ENCODE measurements around the gene PHKG1.
"Not testable (repeated sequence)": the region's sequence is repeated elsewhere in the genome, so short reads cannot be mapped to it uniquely, and the experiment has no call there.

Gene PHKG1

DNA sequence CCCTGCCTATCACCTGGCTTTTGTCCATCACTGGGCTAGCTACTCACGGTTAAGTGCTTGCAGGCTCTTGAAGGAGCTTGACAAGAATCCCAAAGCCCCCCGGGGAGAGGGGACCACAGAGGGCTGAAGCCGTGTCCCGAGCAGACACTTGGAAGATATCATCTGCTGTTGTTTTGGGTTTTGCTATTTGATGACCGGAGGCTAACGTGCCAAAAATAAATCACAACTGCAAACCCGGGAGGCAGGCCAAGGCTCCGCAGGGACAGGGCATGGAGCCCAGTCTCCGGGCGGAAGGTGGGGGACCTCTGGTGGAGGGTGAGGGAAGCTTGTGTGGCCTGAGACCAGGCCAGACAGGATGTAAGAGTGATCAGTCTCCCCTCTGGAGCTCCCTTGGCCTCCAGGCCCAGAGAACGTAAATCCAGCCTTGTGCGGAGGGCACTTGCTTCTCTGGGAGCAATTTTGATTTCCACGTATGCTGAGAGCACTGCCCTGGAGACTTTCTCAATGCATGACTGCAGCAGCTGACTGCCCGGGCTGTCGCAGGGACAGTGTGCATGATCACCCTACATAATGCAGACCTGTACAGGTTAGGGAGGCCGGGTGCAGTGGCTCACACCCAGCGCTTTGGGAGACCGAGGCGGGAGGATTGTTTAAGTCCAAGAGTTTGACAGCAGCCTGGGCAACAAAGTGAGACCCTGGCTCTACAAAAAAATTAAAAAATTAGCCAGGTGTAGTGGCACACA is at the start of gene PHKG1:
PHKG1 (minus strand) TSS at position 164 of the 743 bp plus-strand sequence. CDS start 4,011 bp downstream, outside the sequence.
- peak; percentile 77 for DNase-seq

DNA sequence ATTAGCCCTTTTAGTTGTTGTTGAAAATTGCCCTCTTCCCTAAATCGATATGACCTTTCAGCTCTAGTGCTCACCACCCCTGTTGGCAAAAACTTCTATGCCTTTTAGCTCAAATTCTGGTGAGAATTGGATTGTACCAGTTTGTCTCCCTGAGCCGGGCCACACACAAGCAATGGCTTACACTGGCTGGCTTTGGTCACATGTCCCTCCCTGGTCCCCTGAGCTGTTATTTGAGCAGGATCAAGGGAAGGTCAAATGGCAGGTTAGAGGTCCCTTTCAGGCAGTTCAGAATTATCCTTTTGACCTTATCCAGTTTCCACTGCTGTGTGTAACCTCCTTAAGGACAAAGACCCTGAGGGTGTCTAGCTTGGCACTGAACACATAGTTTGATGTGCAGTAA is 38.3 kb upstream of the PHKG1 start:
- DNase-seq, result not testable (repeated sequence)

DNA sequence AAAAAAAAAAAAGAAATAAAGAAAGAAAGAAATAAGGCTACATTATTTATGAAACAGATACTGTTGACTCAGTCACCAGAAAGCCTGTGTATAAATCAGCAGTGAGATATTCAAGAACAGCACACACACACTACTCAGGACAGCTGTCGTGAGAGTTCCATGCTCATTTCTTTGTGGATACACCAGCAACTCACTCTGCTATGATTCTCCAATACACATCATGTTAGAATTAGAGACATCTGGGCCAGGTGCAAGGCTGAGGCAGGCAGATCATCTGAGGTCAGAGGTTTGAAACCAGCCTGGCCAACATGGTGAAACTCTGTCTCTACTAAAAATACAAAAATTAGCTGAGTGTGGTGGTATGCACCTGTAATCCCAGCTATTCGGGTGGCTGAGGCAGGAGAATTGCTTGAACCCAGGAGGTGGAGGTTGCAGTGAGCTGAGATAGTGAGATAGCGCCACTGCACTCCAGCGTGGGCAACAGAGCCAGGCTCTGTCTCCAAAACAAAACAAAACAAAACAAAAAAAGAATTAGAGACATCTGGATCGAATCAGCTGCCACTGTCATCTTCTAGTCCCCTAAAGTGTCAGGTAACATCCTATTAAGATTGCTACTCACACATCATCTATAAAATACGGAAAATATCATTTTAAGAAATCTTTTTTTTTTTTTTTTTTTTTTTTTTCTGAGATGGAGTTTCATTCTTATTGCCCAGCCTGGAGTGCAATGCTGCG is 34.7 kb upstream of the PHKG1 start:
- DNase-seq, result no peak

DNA sequence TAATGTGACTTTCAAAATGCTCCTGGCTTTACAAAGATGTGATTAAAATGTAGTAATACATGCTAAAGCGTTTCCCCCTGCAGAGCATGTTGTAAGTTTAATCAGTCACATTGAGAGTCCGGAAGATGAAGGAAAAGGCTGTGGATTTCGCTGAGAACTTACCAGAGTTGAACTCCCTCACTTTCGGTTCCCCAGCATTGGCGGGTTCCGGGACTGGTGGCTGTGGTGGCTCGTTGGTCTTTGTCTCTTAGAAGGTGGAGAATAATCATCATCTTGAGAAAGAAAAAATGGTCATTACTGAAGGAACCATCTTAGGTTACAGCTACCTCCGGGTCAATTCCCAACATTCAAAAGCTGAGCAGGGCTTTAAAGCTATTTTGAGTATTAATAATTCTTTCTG is 33.1 kb upstream of the PHKG1 start:
- no peak for DNase-seq

DNA sequence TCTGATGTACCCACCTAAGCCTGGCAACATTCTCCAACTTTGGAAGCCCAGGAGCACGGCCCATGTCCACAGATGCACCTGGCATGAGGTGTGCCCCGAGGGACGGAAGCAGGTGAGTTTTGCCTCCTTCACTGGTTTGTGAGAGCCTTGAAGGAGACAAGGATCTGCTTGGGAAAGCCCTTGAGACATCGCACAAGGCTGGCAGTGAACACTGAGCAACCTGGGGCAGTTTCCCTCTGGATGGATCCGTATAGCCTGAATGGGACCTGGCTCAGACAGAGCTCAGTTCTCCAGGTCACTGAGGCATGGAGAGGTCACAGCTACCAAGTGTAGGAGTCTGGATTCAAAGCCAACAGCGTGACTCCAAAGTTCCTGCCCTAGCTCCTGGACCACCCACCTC is 32.2 kb upstream of the PHKG1 start:
- DNase-seq, result no peak

DNA sequence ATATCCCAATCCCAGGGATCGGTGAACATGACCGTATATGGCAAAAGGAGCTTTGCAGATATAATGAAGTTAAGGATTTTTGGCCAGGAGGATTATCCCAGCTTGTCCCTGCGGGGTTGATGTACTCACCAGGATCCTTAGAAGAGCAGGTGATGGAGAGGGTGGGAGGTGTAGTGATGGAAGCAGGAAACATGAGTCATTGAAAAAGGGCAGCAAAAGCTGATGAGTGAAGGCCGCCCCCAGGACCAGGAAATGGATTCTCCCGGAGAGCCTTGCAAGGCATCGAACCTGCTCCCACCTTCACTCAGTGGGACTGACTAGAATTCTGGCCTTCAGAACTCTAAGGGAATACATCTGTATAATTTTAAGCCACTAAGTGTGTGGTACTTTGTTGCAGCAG is 28.7 kb upstream of the PHKG1 start:
- no peak for DNase-seq

DNA sequence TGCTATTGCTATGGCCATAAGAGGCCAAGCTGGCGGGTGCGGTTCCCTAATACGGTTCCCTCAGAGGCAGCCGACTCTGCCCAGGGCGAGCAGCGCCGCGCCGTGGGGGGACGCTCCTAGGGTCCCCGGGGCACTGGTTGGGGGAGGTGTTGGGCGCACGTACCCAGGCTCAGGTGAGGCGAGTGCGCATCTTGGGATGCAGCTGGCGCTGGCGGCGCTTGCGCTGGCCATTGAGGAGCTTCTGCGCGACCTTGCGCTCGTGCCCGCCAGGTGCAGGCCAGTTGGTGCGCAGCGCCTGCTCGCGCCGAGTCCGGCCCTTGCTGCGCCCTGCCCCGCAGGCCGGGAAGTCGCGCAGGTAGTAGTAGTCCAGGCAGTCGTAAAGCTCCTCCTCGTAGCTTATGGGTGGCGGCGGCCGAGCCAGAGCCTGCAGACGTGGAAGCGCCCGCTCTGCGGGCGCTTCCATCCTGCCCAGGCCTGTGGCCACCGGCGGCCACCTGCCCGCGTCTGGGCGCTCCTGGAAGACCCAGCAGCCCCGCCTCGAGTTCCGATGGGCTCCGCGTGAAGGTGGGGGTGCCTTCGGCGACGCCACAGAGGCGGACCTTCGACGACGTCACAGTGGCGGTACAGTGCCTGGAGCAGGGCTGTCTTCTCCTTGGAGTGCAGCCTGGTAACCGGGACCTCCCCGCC is 23.2 kb upstream of the PHKG1 start, which contains the start of gene NUPR2:
NUPR2 (minus strand) TSS at position 566 of the 687 bp plus-strand sequence; CDS start at position 463, 103 bp downstream.
- peak; percentile 44 for DNase-seq

DNA sequence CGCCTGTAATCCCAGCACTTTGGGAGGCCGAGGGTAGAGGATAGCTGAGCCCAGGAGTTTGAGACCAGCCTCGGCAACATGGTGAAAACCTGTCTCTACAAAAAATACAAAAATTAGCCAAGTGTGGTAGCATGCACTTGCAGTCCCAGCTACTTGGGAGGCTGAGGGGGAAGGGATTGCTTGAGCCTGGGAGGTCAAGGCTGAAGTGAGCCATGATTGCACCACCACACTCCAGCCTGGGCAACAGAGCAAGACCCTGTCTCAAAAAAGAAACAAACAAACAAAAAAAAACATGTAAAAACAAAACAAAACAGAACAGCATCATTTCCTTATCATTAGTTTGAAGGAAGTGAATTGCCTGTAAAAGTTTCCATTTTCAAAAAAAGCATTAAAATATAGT is 19.5 kb upstream of the PHKG1 start:
- DNase-seq, result not testable (repeated sequence)

DNA sequence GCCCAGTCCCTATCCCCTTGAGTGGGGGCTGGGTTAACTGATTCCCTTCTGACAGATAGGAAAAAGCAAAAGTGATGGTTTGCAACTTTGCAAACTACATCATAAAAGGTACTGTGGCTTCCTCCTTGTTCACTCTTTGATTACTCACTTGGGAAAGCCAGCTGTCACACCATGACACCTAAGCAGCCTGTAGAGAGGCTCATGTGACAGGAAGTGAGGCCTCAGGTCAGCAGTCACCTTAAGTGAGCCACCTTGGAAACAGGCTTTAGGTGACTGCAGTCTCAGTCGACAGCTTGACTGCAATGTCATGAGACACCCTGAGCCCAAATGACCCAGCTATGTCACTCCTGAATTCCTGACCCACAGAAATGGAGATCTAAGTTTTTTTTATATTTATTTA is 17.9 kb upstream of the PHKG1 start:
- no peak for DNase-seq

DNA sequence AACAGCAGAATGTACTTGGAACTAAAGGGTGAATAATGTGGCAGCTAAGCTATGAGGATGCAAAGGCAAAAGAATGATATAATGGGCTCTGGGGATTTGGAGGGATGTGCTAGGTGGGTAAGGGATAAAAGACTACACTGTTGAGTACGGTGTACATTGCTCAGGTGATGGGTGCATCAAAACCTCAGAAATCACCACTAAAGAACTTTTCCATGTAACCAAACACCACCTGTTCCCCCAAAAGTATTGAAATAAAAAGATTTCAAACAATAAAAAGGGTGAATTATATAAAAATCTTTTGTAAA is 15.2 kb upstream of the PHKG1 start:
- no peak for DNase-seq

DNA sequence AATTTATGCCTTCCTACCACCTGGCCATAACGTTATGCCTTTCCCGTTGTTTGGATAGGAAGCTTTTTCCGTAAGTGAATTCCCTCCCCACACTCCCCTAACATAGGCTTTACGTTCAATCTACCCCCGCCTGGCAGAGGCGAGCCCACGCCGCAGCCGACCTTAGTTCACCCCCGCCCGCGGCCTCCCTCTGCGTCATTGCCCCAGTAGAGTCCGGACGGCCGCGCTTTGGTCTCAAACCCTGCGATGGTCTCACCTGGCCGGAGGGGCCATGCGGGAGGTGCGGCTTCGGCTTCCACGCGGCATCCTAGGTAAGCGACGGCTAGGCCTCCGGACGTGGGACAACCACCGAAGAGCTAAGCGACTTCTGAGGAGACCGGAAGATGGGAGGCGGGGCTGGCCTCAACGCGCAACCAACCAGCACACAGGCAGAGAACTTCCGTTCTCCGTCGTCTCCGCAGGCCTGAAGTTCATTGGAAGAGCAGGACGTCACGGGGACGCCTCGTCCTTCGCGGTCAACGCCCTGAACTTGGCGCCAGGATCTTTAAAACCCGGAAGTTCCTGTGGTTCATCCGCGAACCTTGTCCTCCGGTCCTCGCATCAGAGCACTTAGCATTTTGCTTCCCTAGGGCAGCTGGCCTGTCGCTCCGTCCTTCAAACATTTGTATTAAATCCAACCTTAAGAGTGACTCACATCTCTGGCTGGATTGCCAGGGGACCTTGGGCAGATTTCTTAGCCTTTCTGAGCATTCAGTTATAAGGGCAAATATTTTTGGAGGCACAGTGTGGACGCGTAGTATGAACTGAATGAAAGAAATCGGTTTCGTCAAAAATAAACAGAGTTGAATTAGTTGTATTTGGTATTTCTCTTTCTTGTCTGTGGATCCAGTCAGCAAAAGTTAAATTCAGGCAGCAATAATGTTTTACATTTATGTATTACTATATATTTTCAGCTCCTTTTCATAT is 13.6 kb upstream of the PHKG1 start, which contains the start of gene CHCHD2:
CHCHD2 (minus strand) TSS at position 369 of the 966 bp plus-strand sequence; CDS start at position 306, 63 bp downstream.
- DNase-seq, result peak; percentile 97

DNA sequence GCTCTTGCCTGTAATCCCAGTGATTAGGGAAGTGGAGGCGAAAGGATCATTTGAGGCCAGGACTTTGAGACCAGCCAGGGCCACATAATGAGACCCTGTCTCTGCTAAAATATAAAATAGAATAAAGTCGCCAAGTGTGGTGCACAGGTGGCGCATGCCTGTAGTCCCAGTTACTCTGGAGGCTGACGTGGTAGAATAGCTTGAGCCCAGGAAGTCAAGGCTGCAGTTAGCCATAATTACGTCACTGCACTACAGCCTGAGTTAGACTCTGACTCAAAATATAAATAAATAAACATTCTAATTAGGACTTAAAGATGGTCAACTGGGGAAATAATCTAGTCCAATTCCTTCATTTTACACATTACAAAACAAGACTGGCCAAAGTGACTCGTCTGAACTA is 12.8 kb upstream of the PHKG1 start:
- DNase-seq, result no peak

DNA sequence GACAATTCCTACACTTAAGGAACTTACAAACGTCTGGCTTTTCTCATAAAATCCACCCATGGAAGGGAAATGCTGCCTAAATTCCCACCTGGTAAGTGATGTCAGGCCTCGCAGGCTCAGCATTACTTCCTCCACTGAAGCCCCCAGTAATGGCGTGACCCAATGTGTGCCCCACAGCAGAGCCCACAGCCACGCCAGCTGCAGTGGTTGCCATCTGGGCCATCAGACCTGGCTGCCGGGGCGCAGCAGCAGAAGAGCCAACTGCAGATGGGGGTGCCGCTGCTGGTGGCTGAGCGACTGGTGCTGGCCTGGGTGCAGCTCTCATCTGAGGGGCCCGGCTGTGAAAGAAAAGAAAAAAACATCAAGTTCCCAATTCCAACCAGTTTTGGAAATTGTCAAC is 11.4 kb upstream of the PHKG1 start:
- not testable (repeated sequence) for DNase-seq

DNA sequence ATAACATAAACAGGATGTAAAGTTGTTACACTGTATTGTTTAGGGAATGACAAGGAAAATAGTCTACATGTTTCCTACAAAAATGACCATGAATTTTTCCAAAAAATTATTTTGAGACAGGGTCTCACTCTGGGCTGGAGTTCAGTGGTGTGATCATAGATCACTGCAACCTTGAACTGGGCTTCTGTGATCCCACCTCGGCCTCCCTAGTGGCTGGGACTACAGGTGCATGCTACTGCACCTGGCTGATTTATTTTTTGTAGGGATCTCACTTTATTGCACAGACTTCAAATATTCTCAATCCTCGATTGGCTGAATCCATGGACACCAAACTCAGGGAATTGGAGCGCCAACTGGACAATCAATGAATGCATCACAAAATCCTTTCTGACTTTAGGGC is 6.9 kb upstream of the PHKG1 start:
- no peak for DNase-seq

DNA sequence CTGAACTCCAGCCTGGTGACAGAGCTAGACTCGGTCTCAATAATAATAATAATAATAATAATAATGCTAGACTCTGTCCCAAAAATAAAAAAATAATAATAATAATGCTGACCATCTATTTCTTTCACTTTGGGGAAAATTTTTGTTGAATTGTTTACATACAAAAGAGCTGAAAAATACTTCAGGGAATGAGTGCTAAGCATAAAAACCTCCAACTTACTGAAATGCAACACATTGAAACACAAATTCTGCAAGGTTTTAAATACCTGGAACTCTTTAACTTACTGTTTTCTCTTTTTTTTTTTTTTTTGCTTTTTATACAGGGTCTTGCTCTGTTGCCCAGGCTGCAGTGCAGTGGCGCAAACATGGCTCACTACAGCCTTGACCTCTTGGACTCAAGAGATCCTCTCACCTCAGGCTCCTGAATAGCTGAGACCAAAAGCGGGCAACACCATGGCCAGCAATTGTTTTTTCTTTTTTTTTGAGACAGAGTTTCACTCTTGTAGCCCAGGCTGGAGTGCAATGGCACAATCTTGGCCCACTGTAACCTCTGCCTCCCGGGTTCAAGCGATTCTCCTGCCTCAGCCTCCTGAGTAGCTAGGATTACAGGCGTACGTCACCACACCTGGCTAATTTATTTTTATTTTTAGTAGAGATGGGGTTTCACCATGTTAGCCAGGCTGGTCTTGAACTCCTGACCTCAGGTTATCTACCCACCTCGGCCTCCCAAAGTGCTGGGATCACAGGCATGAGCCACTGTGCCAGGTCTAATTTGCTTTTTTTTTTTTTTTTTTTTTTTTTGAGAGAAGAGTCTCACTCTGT is 5.6 kb upstream of the PHKG1 start:
- not testable (repeated sequence) for DNase-seq

DNA sequence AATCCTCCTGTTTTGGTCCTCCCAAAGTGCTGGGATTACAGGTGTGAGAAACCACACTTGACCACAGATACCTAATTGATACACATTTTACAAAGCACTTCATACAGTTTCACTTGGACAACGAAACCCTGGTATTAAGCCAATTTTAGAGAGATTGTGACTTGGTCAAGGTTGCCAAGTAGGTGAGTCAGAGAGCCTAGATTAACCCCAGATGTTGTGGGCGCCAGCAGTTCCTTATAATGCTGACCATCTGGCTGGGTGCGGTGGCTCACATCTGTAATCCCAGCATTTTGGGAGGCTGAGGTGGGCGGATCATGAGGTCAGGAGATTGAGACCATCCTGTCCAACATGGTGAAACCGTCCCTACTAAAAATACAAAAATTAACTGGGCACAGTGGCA is 4.9 kb upstream of the PHKG1 start:
- DNase-seq, result no peak

DNA sequence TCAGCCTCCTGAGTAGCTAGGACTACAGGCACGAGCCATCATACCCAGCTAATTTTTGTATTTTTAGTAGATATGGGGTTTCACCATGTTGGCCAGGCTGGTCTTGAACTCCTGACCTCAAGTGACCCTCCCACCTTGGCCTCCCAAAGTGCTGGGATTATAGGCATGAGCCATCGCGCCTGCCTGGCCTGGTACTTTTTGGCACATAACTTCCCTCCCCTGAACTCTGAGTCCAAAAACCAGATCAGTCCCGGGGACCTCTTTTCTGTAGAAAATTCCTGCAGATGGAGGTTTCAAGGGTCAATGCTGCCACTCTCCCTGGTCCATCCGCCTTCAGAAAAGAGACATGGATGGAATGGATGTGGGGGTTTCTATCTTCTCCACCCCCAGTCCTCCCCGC is 364 bp downstream of the PHKG1 start:
- DNase-seq, result not testable (repeated sequence)

DNA sequence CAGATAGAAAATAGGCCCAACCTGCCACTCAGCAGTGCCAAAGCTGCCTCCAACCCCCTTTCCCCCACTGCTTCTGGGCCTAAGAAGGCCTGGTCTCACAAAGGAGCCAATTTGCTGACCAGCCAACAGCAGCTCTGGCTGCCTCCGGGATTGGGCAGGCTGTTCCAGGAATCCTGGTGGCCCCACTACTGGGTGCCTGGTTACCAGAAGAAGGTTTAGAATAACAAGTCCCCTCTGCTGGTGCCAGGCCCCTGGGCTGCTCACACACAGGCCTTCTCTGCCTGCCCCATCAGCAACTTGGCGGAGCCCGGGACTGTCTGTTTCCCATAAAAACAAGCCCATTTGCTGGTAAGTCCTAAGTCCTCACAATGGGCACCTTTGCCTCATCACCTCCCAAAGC is 1.2 kb downstream of the PHKG1 start:
- no peak for DNase-seq

DNA sequence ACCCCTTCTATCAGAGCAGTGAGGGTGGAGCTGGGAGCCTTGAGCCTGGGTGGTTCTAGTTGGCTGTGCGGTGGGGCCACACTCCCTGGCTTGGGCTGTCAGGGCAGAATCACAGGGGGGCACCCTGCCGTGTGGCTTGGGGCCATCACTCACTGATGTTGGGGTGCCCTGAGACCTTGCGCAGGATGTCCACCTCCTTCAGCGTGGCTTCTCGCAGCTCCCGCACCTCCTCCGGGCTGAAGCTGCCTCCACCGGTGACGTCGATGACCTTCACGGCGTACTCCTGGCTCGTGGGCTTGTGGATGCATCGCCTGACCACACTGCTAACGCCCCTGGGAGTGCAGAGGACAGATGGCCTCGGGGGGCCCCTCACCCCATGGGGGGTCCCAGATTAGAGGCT is 5.3 kb downstream of the PHKG1 start:
- DNase-seq, result no peak

DNA sequence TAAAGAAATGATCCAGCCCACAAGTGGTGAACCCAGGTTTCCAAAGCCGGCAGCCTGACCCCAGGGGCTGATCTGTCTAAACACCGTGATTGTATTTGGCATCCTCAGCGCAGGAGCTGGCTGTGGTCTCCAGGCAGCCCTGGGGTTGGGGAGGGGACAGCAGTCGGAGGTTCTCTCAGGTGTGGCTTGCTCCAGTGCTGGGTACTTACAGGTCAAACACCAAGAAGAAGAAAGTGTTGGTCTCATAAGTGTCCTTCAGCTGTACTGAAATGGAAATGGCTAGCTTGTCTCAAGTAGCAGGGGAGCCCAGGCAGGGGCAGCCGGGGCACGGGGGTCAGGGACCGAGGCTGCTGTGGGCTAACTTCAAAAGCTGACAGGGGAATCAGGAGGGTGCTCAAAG is 6.0 kb downstream of the PHKG1 start:
- no peak for DNase-seq

DNA sequence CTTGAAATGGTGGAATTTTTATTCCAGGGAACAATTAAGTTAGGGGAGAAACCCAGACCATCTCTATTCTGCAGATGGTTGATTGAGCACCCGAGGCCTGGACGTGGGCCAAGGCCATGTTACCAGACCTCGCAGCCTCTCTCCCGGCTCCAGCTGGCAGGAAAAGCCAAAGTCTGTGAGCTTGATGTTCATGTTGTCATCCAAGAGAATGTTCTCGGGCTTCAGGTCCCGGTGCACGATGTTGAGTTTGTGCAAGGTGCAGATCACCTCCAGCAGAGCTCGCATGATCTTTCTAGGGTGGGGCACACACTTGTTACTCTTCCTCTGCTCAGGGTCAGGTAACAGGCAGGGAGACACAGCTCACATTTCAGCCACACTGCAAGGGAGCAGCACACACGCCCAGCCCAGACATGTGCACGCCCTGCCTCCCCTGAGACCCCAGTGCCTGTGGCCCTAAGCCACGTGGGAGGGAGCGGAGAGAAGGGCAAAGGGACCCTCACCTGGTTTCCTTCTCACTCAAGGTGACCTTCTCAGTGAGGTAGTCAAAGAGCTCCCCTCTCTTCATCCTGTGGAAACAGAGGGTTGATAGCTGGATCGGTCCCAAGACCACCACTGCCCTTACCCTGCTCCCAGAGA is 9.5 kb downstream of the PHKG1 start:
- DNase-seq, result peak; percentile 60

Data from DMS79 treated with DMSO at 0.1 percent for 48 hours (cell line).